ENCODE results near the gene IL21R.

DNA sequence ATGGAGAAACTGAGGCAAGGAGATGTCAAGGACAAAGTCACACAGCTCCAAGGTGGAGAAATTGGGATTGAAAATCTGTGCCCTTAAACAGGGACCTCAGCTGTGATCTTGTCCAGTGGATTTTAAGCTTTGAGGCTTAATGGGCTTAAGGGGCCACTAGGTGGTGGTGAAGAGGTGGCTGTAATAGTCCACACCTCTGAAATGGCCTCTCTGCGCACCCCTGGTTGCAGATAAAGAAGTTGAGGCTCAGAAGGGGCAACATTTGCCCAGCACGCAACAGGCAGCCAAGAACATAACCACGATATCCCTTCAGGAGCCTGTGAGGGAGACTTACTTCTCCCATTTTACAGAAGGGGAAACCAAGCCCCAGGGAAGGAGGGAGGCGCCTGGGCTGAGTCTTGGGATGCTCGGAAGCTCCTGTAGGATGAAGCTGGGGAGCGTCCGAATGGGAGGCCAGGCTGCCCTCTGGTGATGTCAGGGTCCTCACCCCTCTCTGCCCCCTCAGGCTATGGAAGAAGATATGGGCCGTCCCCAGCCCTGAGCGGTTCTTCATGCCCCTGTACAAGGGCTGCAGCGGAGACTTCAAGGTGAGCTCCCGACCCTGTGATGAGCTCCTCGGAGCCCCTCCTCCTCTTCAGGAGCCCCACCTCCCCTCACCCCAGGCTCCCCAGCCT, 43.7 kb downstream of the IL21R start:
- no peak for TF ChIP-seq POLR2A (IDR thresholded peaks at IDR 0.05)
- TF ChIP-seq, protein P1, sequence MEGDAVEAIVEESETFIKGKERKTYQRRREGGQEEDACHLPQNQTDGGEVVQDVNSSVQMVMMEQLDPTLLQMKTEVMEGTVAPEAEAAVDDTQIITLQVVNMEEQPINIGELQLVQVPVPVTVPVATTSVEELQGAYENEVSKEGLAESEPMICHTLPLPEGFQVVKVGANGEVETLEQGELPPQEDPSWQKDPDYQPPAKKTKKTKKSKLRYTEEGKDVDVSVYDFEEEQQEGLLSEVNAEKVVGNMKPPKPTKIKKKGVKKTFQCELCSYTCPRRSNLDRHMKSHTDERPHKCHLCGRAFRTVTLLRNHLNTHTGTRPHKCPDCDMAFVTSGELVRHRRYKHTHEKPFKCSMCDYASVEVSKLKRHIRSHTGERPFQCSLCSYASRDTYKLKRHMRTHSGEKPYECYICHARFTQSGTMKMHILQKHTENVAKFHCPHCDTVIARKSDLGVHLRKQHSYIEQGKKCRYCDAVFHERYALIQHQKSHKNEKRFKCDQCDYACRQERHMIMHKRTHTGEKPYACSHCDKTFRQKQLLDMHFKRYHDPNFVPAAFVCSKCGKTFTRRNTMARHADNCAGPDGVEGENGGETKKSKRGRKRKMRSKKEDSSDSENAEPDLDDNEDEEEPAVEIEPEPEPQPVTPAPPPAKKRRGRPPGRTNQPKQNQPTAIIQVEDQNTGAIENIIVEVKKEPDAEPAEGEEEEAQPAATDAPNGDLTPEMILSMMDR (IDR thresholded peaks at IDR 0.05), result no peak
- no peak for TF ChIP-seq POLR2AphosphoS5 (IDR thresholded peaks at IDR 0.05)
